GM19324 (cell line): Measurements from ENCODE around the gene TMSB4X.

Source experiments
- ATAC-seq: cut with Tn5 transposase; IDR thresholded peaks from one replicate; pipeline ENCODE4 v1.9.1; 2021; ENCODE audit warnings: mild to moderate bottlenecking, moderate library complexity; ENCODE audit not compliant: unreplicated experiment, low FRiP score

Gene TMSB4X

DNA sequence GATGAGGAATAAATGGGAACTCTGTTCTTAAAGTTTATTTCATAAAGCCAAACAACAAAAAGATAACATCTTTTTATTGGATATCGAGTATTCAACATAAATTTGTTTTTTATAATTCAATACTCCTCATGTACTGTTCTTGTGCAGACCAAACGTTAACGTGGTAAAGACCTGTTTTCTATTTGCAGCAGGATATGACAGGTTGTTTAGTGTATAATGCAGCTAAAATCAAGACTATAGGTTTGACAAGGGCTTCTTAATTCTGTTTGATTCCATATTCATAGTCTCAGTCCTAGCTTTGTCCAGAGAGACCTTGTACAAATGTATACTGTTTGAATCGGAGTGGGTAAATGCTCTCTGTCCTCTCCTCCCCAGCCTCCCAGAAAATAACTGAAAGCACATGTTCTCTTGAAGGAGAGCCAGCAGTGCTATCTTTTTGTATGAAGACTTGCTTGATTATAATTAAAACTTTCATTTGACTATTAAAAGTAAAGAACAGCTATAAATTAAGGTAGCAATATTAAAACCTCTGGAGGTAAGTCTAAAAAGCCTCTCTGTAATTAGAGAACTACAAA, 17.7 kb downstream of the TMSB4X start:
- no peak for ATAC-seq

DNA sequence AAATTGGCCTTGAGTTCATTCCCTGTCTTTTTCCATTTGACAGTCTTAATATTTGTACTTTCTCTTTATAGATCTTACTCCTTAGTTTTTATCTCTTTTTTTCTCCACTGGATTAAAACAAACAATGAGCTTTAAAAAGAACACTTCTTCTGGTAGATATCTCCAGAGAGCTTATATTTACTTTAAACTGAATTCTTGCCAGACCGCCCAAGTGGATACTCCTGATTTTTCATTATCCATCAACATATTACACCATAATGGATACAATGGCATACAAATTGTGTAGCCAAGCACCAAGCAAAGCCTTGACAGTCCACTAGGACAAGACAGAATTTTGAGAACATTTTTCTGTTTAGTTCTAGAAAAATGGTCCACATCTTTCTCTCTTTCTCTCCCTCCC, 18.9 kb downstream of the TMSB4X start:
- ATAC-seq, result no peak

DNA sequence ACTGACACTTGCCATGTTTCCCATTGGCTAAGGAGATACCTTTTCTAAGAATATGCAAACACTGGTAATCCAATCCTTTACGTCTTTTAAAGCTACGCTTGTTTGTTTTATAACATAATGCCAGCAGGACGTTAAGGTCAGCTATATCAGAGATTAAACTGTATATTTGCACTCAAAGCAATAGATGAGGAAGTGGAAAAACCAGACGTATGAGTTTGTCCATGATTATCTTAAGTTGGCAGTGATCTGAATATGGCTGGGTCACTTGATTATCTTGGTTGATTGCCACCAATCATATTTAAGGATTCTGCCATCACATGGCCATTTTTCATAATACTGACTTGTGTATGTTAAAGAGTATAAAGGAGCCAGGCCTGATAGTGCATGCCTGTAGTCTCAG, 19.4 kb downstream of the TMSB4X start:
- ATAC-seq, result no peak

DNA sequence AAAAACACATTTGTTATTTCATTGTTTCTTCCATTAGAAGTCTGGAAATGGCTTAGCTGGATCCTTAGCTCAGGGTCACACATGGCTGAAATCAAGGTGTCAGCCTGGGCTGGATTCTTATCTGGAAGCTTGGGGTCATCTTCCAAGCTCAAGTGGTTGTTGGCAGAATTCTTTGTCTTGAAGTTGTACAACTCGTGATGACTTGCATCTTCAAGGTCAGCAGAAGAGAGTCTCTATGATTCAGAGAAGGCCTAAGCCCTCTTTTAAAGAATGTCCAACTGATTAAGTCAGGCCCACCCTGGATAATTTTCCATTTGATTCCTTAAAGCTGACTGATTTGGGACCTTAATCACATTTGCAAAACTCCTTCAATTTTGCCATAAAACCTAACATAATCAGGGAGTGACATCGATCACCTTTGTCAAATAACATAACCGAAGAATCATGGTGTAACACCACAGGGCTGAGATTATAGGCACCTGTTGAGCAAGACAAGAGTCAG, 22.1 kb downstream of the TMSB4X start:
- no peak for ATAC-seq

DNA sequence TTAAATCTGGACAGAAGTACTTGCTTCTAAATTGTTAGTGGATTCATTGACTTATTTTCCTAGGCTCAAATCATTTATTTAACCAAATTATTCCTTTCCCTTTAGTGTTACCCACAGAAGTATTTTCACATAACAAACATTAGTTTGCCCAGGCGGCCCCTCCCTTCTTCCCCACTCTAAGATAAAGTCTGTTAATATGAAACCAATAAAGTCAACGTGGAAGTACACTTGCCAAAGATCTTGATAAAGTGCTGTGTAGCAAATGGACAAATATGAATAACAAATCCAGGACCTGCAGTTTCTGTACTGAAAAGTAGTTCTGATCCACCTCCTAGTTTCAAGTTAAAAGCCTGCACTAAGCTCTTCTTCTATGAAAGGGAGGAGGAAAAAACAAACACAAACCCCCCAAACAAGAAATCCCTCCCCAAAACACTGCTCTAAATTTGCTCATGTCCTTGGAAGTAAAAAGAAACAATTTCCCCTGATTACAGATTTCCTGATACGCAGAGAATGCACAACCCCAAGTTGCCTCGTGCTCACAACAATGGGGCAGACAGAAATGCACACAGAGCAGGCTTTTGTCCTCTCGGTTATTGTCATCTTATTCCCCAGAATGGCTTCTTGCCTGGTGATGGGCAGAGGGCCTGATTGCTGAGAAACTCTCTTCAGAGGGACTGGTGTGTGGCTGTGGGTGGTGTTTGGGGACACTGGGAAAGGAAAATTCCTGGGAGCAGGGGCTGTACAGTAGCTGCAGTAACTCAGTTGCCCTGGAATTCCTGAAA, 23.2 kb downstream of the TMSB4X start:
- ATAC-seq, result no peak

DNA sequence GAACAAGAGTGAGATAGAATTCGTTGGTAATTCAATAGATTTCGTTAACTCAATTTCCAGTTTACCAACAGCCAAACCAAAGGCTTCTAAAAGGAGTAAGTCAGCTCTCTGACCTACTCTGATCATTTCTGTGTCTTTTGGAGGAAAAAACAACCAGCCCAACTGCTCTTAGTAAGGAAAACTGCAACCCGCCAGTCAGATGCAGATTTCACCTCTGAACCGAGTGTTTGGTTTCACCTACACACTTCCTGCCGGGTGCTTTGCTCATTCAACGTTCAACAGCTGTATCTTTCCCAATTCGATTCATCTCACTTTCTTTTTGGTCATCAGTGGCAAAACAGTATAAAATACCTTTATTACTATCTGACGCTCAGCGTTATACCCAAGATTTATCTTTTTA, 24.5 kb downstream of the TMSB4X start:
- ATAC-seq, result peak; percentile 62

DNA sequence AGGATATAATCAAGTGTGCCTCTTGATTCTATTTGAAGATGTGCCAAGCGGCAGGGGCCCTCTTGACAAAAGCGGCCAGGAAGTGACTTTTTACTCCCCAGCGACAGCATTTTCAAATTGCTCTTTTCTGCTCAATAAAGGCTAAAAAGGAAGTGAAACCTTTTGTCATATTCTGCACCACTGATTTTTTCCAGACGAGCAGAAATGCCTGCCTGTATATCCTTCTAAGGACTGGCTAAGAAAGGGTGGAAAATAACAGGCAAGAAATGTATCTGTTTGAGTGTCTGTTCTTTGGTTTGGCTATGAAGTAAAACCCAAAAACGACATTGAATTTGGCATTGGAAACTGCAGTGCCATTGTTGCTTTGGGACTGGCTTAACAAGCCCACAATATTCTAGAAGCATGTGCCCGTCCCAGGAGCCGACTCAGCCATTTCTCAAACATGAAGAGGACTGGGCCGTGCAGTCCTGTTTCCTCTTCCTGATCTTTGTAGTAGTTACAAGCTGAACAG, 25.4 kb downstream of the TMSB4X start:
- peak; percentile 34 for ATAC-seq

DNA sequence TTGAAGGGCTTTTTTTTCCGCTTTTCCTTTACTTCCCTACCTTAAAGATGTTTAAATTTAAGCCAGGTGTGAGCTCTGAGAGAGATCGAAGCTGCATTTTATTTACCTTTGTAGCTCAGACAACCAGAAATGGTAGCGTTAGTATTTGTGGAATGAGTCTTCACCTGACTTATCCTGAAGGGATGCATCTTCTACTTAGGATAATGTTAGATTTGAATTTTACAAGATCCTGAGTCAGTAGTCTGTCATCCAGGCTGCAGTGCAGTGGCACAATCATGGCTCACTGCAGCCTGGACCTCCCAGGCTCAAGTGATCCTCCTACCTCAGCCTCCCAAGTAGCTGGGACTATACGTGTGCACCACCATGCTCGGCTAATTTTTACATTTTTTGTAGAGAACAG, 26.2 kb downstream of the TMSB4X start:
- no peak for ATAC-seq

DNA sequence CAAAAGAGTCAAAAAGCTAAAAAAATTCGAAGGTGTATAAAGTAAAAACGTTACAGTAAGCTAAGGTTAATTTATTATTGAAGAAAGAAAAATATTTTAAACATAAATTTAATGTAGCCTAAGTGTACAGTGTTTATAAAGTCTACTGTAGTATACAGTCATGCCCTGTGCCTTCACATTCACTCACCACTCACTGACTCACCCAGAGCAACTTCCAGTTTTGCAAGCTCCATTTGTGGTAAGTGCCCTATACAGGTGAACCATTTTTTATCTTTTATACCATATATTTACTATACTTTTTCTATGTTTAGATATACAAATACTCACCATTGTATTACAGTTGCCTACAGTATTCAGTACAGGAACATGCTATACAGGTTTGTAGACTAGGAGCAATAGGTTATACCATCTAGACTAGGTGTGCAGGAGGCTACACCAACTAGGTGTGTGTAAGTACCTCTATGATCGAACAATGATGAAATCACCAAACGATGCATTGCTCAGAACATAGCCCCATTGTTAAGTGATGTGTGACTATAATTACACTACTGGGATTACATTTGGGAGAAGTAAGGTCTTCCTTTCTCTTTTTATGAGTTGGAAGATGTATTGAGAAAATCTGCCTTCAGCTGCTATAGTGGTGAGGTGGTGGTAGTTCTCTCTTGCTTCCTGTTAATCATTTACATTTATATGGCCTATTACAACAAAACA, 27.2 kb downstream of the TMSB4X start:
- ATAC-seq, result no peak

DNA sequence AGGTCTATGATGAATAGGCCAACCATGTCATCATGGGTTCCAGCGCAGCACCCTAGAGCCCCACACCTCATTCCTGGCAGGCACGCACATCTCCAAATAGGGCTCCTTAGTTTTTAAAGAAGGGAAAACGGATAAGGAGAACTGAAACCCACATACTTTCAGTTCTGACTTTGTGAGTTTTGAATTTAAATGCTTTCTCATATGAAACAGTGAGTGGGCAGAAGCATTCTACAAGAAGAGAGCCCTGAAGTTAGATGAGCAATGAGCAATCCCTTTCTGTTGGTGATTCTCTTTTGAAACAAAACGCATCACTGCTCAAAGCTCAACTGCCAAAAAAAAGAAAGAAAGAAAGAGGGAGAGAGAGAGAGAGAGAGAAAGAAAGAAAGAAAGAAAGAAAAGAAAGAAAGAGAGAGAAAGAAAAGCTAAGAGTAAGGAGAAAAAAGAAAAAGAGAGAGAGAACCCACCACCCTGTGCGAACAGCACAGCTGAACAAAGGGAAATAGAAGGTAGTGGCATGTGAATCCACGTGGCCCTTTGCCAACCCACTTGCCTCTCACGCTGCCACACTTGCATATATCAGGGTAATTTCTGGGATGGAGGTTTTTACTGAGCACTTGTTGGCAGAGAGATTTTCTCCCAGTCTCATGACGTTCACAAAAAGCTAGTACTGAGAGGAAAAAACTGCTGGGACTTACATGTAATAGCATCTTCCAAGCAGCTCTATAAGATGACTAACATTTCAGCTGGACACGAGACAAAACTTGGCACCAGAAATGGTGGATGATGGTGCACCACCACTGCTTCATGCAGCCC, 31.0 kb downstream of the TMSB4X start:
- peak; percentile 43 for ATAC-seq

DNA sequence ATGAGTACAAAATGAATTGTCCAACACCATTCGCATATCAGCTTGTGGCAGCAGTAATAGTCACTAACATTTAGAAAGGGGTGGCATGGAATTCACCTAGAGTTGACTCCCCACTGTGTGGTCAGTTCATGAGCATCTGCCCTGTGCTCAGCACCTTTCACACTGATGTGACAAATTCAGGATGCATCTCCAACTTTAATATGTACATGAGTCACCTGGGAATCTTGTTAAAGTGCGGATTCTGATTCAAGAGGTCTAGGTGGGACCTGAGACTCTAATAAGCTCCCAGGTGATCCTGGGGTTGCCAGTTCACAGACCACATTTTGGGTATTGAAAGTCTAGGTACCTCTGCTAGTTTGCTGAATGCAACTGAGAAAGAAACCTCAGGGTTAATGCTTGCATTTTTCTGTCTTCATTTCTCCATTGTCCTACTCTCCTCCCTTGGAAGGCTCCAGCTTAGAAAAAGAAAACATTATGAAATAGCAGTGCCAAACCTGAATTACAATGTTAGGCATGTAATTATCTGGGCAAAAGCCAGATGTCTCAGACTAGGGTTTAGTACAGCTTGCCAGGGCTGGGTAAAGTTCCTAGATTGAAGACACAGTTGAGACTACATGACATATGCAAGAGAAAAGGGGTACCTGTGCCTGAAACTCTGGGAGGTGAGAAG, 32.7 kb downstream of the TMSB4X start:
- ATAC-seq, result peak; percentile 6

DNA sequence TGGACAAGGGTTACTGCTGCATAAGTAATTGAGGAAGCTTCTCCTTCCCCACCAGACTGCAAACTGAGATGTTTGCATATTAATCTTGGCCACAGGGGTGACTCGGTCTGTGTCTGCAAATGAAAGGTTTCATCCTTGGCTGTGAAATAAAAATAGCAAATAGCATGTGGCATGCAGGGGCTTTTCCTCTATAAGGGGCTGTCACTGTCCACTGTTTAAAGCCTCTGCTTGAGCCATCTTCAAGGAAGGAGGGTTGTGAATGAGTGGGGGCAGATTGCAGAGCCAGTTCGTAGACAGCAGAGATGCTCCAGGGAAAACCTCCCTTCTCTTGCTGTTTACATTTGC, 33.3 kb downstream of the TMSB4X start:
- peak; percentile 44 for ATAC-seq

DNA sequence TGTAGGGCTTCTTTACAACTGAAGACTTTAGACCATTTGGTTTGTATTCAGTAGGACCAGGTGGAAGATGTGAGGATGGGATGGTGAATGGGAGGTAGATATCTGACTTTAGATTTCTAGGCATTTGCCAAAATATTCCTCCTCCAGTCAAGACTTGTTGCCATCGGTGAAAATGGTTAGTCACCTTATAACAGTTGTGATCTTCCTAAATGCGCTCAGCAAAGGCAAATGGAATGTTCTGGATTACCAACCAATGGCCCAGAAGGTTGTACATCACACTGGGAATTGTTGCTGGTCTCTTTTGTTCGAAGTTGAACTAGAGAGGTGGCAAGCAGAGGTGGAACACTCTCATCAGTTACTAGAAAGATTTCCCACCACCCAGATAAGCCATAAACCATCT, 33.9 kb downstream of the TMSB4X start:
- ATAC-seq, result no peak

DNA sequence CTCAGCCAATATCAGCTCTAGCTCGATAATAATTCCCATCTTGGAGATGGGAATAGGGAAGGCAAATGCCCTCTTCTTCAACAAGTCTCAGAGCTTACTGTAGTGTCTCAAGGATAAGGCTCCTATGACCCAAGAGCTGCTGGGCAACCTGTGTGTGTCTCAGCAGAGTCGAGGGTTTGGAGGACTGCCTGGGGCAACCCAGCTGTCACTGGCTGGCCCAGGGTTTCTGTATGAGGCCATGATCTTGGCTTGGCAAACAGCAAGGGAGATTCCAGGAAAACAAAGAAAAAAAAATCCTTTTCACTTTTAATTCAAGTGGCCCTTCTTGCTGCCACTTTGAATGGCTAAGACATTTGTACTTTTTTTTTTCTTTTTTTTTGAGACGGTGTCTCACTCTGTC, 34.4 kb downstream of the TMSB4X start:
- no peak for ATAC-seq

DNA sequence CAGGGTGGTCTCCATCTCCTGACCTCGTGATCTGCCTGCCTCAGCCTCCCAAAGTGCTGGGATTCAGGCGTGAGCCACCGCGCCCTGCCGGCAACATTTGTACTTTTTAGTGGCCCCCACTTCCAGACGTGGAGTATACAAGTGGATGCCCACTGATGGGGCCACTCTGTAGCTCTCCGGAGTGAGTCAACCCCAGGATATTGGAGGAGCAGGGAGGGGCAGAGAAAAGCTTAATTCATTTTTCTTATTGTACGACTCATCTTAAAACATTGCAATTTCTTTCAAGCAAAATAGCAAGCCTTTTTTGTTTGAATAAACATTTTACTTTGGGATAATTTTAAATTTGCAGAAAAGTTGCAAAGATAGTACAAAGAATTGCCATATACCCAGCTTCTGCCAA, 34.9 kb downstream of the TMSB4X start:
- no peak for ATAC-seq

DNA sequence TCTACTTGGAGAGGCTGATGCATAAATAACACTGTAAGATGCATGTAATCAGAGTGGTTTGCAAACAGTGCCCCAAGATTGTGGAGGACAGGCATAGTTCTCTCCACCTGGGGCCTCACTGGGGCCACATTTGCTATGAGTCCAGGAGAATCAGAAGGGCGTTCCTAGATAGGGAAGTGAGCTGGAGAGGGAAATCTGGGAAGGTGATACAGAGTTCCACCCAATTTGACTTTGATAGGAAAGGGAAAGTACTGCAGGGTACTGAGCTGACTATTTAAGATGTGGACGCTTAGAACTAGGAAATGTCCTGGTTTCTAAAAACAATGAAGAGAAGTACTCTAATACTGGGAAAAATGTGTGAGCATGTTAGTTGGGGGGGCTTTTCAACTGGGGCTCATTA, 35.6 kb downstream of the TMSB4X start:
- ATAC-seq, result no peak

DNA sequence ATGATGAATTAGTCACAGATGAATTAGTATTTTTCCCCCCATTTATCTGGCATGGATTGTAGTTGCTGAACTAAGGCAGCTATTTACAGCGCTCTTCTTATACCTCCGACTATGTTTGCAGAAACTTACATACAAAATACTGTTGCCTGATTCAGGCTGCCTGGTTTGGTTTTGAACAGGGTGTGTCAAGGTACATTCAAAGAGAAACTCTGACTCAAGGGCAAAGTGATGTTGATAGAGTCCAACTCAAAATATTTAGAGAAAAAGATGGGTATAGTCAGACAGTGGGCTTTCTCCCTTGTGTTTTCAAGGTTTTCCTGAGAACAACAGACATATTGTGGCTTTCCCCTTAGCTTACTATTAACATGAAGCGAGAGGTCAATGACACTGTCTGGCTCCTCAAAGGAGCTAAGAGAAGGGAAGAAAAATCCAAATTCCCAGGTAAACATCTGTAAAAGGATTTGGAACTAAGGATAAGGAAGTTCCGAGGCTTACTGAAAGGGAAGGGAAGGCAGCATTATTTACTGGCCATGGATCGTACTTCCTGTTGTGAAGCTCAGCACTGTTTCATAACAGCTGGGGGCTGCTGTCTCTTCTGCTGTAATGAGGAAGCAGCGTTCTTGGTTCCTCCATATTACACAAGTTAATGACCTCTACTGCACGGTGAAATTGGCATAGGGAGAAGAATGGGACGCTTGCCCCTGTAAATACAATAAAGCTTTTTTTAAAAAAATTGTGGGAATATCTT, 38.6 kb downstream of the TMSB4X start:
- peak; percentile 83 for ATAC-seq

DNA sequence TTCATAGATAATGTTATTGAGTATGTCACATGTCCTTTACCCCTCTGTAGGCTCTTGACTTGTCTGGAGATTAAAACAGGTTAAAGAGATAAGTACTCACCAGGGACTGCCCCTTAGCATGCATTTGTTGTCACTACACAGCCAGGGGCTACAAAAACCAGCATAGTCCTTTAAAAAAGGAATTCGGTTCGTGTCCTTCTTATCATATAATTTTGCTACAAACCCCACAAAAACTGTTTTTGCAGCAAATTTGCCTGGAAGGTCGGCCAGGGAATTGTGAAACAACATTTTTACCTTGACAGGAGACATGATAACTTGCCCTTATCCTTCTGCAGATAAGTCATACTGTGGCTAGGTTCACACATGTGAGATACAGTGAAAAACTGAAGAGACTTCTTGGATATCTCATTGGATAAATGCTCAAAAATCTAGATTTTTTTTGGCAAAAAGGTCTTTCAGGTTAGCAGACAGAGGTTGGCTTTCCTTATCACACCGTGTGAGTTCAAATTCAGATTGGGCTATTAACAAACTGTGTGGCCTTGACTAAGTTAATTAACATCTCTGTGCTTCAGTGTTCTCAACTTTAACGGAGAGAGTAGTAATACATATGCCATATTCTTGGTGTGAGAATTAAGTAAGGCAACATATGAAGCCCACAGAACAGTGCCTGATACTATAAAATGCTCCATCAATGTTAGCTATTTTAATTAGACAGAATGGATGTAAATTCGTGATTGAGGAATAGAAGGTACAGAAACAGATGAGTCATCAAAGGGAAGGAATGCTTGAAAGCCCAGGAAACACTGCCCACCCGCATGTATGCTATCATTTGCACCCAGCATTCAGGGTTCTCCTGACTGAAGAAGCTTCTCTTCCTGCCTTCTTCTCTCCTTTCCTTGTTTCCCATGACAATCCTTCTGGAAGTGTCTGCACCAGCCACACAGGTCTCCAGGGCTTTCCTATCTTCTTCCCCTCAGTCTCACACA, 39.5 kb downstream of the TMSB4X start:
- peak; percentile 14 for ATAC-seq
